HL-60 (cell line): ENCODE results near the gene FAM184B.

Source experiments
- DNase-seq, 2 experiments: peaks; one replicate each; pipeline ENCODE4 v3.0.0-alpha.2; 2010 to 2020; ENCODE audit warnings: low read depth in 1 of 2, low spot score in 1 of 2
- H3K27ac ChIP-seq: fragments of 250-450 bp; sonication (Bioruptor Pico); replicated peaks from 2 replicates; pipeline ENCODE4 v1.5.1; 2020; ENCODE audit warnings: mild to moderate bottlenecking, moderate library complexity
- H3K27me3 ChIP-seq: fragments of 250-450 bp; sonication (Bioruptor Pico); 2 replicates; pipeline ENCODE4 v1.5.1; 2021; ENCODE audit warnings: mild to moderate bottlenecking, moderate library complexity; ENCODE audit not compliant: insufficient read depth, poor library complexity, severe bottlenecking
- H3K4me3 ChIP-seq: replicated peaks from 2 replicates; pipeline ENCODE4 v1.5.1; 2011; ENCODE audit warnings: mild to moderate bottlenecking, control low read depth, low read length; ENCODE audit not compliant: insufficient read depth
- GABPA ChIP-seq: IDR thresholded peaks from 2 replicates; pipeline ENCODE4 v1.6.1; 2012; ENCODE audit warnings: low read depth
- POLR2AphosphoS5 ChIP-seq: IDR thresholded peaks from 2 replicates; pipeline ENCODE4 v1.6.1; 2012; ENCODE audit warnings: low read depth
- SPI1 ChIP-seq: IDR thresholded peaks from 2 replicates; pipeline ENCODE4 v1.6.1; 2012; ENCODE audit warnings: low read depth, mild to moderate bottlenecking, borderline replicate concordance
- TF ChIP-seq, protein P1 (sequence below): IDR thresholded peaks from one replicate; pipeline ENCODE4 v1.5.1; 2011; ENCODE audit warnings: low read length, control low read depth, inconsistent platforms; ENCODE audit not compliant: insufficient read depth
- TF ChIP-seq, protein P2 (sequence below): IDR thresholded peaks from 2 replicates; pipeline ENCODE4 v1.6.1; 2012; ENCODE audit warnings: low read depth; ENCODE audit not compliant: insufficient replicate concordance

Gene FAM184B

DNA sequence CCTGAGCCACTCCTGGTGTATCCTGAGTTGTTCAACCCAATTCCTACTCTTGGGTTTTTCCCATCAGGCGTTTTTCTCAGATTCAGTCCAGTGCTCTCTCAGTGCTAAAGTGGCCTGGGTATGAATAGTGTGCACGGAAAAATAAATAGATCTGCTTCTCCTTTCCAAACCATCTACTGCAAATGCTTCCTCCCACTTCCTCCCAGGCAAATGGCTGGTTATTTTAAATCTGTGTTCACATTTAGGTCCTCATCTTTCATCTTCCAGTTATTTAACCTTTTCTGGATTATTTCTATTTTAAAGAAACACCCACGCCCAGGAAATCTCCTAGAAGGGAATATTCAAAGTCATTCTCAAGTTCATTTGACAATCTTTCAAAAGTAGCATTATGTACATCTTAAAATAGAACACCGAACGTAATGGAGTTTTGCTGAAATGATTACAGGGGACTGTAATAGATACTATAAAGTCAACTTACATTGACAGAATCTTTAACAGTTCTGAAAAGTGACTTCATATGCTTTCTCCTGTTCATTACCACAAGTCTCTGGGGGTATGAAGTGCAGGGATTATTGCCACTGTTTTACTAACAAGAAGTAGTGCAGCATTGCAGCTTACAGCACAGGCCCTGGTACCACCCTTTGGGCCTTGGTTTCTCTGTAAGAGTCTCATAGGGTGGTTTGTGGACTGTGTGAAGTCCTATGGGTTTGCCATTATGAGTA is 100.7 kb downstream of the FAM184B start:
- no peaks in the 10 kb centered on the region for H3K27me3 ChIP-seq
- H3K27ac ChIP-seq = no peak overlapping the region
- peak; percentile 58; the same call in 1 of the 2 replicates for TF ChIP-seq SPI1
- TF ChIP-seq, protein P1, sequence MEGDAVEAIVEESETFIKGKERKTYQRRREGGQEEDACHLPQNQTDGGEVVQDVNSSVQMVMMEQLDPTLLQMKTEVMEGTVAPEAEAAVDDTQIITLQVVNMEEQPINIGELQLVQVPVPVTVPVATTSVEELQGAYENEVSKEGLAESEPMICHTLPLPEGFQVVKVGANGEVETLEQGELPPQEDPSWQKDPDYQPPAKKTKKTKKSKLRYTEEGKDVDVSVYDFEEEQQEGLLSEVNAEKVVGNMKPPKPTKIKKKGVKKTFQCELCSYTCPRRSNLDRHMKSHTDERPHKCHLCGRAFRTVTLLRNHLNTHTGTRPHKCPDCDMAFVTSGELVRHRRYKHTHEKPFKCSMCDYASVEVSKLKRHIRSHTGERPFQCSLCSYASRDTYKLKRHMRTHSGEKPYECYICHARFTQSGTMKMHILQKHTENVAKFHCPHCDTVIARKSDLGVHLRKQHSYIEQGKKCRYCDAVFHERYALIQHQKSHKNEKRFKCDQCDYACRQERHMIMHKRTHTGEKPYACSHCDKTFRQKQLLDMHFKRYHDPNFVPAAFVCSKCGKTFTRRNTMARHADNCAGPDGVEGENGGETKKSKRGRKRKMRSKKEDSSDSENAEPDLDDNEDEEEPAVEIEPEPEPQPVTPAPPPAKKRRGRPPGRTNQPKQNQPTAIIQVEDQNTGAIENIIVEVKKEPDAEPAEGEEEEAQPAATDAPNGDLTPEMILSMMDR = no peak
- H3K4me3 ChIP-seq = no peak overlapping the region
- no peak for DNase-seq

GRCh38 chr4:17670423-17670822 is 111.0 kb downstream of the FAM184B start:
- Histone ChIP-seq H3K27me3 (no peaks in the 10 kb centered on the region), H3K4me3 (no peak overlapping the region), H3K27ac (no peak overlapping the region)
- TF ChIP-seq POLR2AphosphoS5 (no peak), GABPA (no peak), SPI1 (no peak)
- TF ChIP-seq, protein P1 = no peak
- TF ChIP-seq, protein P2, sequence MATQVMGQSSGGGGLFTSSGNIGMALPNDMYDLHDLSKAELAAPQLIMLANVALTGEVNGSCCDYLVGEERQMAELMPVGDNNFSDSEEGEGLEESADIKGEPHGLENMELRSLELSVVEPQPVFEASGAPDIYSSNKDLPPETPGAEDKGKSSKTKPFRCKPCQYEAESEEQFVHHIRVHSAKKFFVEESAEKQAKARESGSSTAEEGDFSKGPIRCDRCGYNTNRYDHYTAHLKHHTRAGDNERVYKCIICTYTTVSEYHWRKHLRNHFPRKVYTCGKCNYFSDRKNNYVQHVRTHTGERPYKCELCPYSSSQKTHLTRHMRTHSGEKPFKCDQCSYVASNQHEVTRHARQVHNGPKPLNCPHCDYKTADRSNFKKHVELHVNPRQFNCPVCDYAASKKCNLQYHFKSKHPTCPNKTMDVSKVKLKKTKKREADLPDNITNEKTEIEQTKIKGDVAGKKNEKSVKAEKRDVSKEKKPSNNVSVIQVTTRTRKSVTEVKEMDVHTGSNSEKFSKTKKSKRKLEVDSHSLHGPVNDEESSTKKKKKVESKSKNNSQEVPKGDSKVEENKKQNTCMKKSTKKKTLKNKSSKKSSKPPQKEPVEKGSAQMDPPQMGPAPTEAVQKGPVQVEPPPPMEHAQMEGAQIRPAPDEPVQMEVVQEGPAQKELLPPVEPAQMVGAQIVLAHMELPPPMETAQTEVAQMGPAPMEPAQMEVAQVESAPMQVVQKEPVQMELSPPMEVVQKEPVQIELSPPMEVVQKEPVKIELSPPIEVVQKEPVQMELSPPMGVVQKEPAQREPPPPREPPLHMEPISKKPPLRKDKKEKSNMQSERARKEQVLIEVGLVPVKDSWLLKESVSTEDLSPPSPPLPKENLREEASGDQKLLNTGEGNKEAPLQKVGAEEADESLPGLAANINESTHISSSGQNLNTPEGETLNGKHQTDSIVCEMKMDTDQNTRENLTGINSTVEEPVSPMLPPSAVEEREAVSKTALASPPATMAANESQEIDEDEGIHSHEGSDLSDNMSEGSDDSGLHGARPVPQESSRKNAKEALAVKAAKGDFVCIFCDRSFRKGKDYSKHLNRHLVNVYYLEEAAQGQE = no peak
- DNase-seq = no peak

DNA sequence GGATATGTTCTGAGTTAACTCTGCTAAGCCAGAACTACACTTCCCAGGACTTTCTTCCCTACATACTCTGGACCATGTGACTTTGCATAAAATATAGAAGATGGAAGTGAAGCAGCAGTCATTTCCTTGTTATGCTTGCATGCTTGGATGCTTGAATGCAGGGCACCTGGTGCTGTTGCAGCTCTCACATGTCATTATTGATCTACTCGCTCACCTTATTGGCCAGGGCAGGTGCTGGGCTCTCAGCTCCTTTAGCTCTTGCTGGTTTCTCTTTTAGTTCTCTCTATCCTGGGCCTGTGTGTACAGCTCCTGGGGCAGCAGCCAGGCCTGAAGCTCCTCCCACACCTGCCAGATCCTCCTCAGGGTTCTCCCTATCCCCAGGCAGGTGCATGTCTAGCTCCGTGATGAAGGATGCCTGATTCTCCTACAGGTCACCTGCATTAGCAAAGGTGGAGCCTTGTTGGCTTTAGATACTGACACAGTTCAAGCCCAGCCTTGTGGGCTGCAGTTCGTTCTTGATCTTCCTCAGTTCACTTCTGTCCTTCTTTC is 113.7 kb downstream of the FAM184B start:
- no peak overlapping the region for H3K27ac ChIP-seq
- TF ChIP-seq POLR2AphosphoS5 (no peak), GABPA (no peak), SPI1 (no peak)
- TF ChIP-seq, protein P1 = no peak
- TF ChIP-seq, protein P2 = no peak
- H3K4me3 ChIP-seq = no peak overlapping the region
- no peak for DNase-seq
- H3K27me3 ChIP-seq = no peaks in the 10 kb centered on the region
